ENCODE results near the gene ZNF804B.
A peak's percentile ranks its signal among the peaks of the same experiment; 100 is the strongest.

Gene ZNF804B

GRCh38 chr7:88967432-88967831, 207.9 kb downstream of the ZNF804B start:
- DNase-seq (ENCODE audit: low spot score) = no peak

GRCh38 chr7:88969167-88969566, 209.7 kb downstream of the ZNF804B start:
- no peak for DNase-seq (ENCODE audit: low spot score)

- DNase-seq (ENCODE audit: low spot score) = no peak
These were observed 225.8 kb downstream of the ZNF804B start for GRCh38 chr7:88985295-88985694.

GRCh38 chr7:89001306-89001705, 241.8 kb downstream of the ZNF804B start:
- DNase-seq (ENCODE audit: low spot score) = no peak

- DNase-seq (ENCODE audit: low spot score) = no peak
These were observed 243.8 kb downstream of the ZNF804B start for GRCh38 chr7:89002981-89003956.

- no peak for DNase-seq (ENCODE audit: low spot score)
These were observed 252.5 kb downstream of the ZNF804B start for GRCh38 chr7:89012016-89012415.

GRCh38 chr7:89017695-89018094, 258.2 kb downstream of the ZNF804B start:
- no peak for DNase-seq (ENCODE audit: low spot score)

GRCh38 chr7:89021741-89022140, 262.2 kb downstream of the ZNF804B start:
- DNase-seq (ENCODE audit: low spot score) = no peak

GRCh38 chr7:89023206-89023605, 263.7 kb downstream of the ZNF804B start:
- DNase-seq (ENCODE audit: low spot score) = no peak

GRCh38 chr7:89023877-89024276, 264.4 kb downstream of the ZNF804B start:
- DNase-seq (ENCODE audit: low spot score) = no peak

- no peak for DNase-seq (ENCODE audit: low spot score)
These were observed 268.3 kb downstream of the ZNF804B start for GRCh38 chr7:89027781-89028180.

- DNase-seq (ENCODE audit: low spot score) = no peak
These were observed 268.8 kb downstream of the ZNF804B start for GRCh38 chr7:89028319-89028718.

GRCh38 chr7:89029864-89030263, 270.4 kb downstream of the ZNF804B start:
- peak; percentile 43 for DNase-seq (ENCODE audit: low spot score)

- no peak for DNase-seq (ENCODE audit: low spot score)
These were observed 281.7 kb downstream of the ZNF804B start for GRCh38 chr7:89041240-89041639.

- DNase-seq (ENCODE audit: low spot score) = no peak
These were observed 283.4 kb downstream of the ZNF804B start for GRCh38 chr7:89042940-89043339.

- DNase-seq (ENCODE audit: low spot score) = no peak
These were observed 289.5 kb downstream of the ZNF804B start for GRCh38 chr7:89049043-89049442.

- no peak for DNase-seq (ENCODE audit: low spot score)
These were observed 293.6 kb downstream of the ZNF804B start for GRCh38 chr7:89053130-89053529.

- DNase-seq (ENCODE audit: low spot score) = no peak
These were observed 294.9 kb downstream of the ZNF804B start for GRCh38 chr7:89054361-89054760.

GRCh38 chr7:89060234-89060633, 300.7 kb downstream of the ZNF804B start:
- DNase-seq (ENCODE audit: low spot score) = no peak

GRCh38 chr7:89064831-89065230, 305.3 kb downstream of the ZNF804B start:
- no peak for DNase-seq (ENCODE audit: low spot score)

GRCh38 chr7:89067048-89067447, 307.5 kb downstream of the ZNF804B start:
- no peak for DNase-seq (ENCODE audit: low spot score)

GRCh38 chr7:89072081-89072480, 312.6 kb downstream of the ZNF804B start:
- DNase-seq (ENCODE audit: low spot score) = no peak

- no peak for DNase-seq (ENCODE audit: low spot score)
These were observed 314.3 kb downstream of the ZNF804B start for GRCh38 chr7:89073776-89074175.

GRCh38 chr7:89077992-89078391, 318.5 kb downstream of the ZNF804B start:
- DNase-seq (ENCODE audit: low spot score) = no peak
